Skeletal muscle tissue (tissue), 4 donors: ENCODE measurements around the gene TMEM255A. TPM values are rescaled to one million over a fixed set of nuclear protein-coding genes. Genes with fewer than 3 reads are reported as not detected.

ENCODE experiments used
- H3K27ac ChIP-seq: one replicate; pipeline ENCODE4 v1.7.0; 2013; ENCODE audit warnings: mild to moderate bottlenecking, low read depth, low read length, inconsistent platforms
- H3K27me3 ChIP-seq, 3 donors: one replicate each; pipeline ENCODE4 v1.7.0; 2013; ENCODE audit warnings: low read length in 3 of 3; ENCODE audit not compliant: control insufficient read depth in 3 of 3, insufficient read depth in 3 of 3
- H3K36me3 ChIP-seq, 3 donors: one replicate each; pipeline ENCODE4 v1.7.0; 2013; ENCODE audit warnings: low read length in 3 of 3; ENCODE audit not compliant: control insufficient read depth in 3 of 3, insufficient read depth in 3 of 3
- H3K4me1 ChIP-seq, 3 donors: one replicate each; pipeline ENCODE4 v1.7.0; 2013; ENCODE audit warnings: low read length in 3 of 3, mild to moderate bottlenecking in 3 of 3; ENCODE audit not compliant: control insufficient read depth in 3 of 3, insufficient read depth in 3 of 3
- H3K4me3 ChIP-seq, 3 donors: one replicate each; pipeline ENCODE4 v1.7.0; 2013; ENCODE audit warnings: low read length in 3 of 3
- H3K9ac ChIP-seq, 3 donors: one replicate each; pipeline ENCODE4 v1.7.0; 2013; ENCODE audit warnings: low read length in 3 of 3, mild to moderate bottlenecking in 3 of 3, moderate library complexity in 2 of 3, low read depth in 1 of 3
- H3K9me3 ChIP-seq, 3 donors: one replicate each; pipeline ENCODE4 v1.7.0; 2013; ENCODE audit warnings: low read length in 3 of 3; ENCODE audit not compliant: control insufficient read depth in 3 of 3
- total RNA-seq: library from RNA; depleted of rRNA; stranded (reverse); fragments of >200 nt; gene quantifications from one replicate; pipeline ENCODE4 v1.2.3, GENCODE V29; 2014
- donor health status: Osteomylitis.

Gene TMEM255A
- total RNA-seq, 1 donor from 2014 or later: 3.1 TPM

GRCh38 chrX:120223374-120223773 lies 87.9 kb downstream of the TMEM255A start:
- no peaks in the 10 kb centered on the region for H3K9me3 ChIP-seq
- no peaks in the 10 kb centered on the region for H3K36me3 ChIP-seq
- no peaks in the 10 kb centered on the region for H3K4me1 ChIP-seq
- H3K27me3 ChIP-seq: no peaks in the 10 kb centered on the region
- H3K9ac ChIP-seq: no peak overlapping the region
- H3K4me3 ChIP-seq: no peak overlapping the region
- H3K27ac ChIP-seq: no peak overlapping the region

GRCh38 chrX:120213438-120214265 lies 97.6 kb downstream of the TMEM255A start:
- no peaks in the 10 kb centered on the region for H3K4me1 ChIP-seq
- H3K36me3 ChIP-seq: no peaks in the 10 kb centered on the region
- no peaks in the 10 kb centered on the region for H3K27me3 ChIP-seq
- H3K4me3 ChIP-seq: no peak overlapping the region
- no peak overlapping the region for H3K9ac ChIP-seq
- no peaks in the 10 kb centered on the region for H3K9me3 ChIP-seq
- H3K27ac ChIP-seq: no peak overlapping the region

Other genes with a start within 250 kb of the TMEM255A start
- gene RHOXF2B, start 233.8 kb downstream of the TMEM255A start, total RNA-seq: not detected
- gene RHOXF1, start 195.5 kb downstream of the TMEM255A start, total RNA-seq: not detected
- not detected for gene RHOXF2, start 152.8 kb downstream of the TMEM255A start, total RNA-seq
- gene ZBTB33, start 60.6 kb downstream of the TMEM255A start, total RNA-seq: 10.4 TPM
- 220 TPM for gene ATP1B4, start 50.6 kb upstream of the TMEM255A start, total RNA-seq
- gene LAMP2, start 157.8 kb upstream of the TMEM255A start, total RNA-seq: 83.0 TPM
- gene CUL4B, start 249.5 kb upstream of the TMEM255A start, total RNA-seq: 17.7 TPM